ENCODE results near the gene CASZ1.

CASZ1 gene

DNA sequence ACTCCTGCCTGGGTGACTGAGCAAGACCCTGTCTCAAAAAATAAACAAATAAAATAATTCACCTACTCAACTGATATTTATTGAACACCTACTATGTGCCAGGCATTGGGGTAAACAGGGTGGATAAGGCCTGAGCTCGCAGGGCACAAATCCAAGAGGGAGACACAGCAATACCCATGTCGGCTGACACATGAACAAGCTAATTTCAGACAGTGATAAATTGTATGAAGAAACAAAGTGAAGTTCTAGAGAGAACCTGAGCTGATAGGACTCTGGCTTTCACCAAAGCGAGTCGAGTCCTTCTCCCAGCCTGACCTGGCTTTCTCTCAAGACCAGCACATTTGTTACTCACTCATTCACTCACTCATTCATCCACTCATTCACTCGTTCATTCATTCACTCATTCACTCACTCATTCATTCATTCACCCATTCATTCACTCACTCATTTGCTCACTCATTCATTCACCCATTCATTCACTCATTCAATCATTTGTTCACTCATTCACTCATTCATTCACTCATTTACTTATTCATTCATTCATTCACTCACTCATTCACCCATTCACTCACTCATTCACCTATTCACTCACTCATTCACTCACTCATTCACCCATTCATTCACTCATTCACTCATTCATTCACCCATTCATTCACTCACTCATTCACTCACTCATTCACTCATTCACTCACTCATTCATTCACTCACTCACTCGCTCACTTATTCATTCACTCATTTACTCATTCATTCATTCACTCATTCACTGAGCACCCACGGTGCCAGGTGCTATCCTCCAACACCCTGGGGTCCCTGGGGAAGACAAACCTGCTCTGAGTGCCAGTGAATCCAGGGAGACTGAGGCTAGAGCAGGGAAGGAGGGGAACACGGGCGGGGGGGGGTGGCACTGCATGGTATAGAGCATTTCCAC is 37.4 kb upstream of the CASZ1 start:
- H3K4me1 ChIP-seq (ENCODE audit: control insufficient read depth in 5 of 5, insufficient read depth in 5 of 5, low read length in 5 of 5): no peaks in the 10 kb centered on the region
- no peak overlapping the region for H3K27ac ChIP-seq (ENCODE audit: low read depth, low read length)
- no peaks in the 10 kb centered on the region for H3K36me3 ChIP-seq (ENCODE audit: control insufficient read depth in 5 of 5, insufficient read depth in 5 of 5, low read length in 5 of 5)
- H3K9ac ChIP-seq (ENCODE audit: low read length in 5 of 5): no peak overlapping the region
- no peaks in the 10 kb centered on the region for H3K9me3 ChIP-seq (ENCODE audit: control insufficient read depth in 5 of 5, low read length in 5 of 5)
- H3K27me3 ChIP-seq (ENCODE audit: control insufficient read depth in 5 of 5, insufficient read depth in 4 of 5, low read length in 5 of 5): peaks cover 15 to 61% (median 48%) of the 10 kb centered on the region in 5 donors
- H3K4me3 ChIP-seq (ENCODE audit: low read depth in 1 of 5, low read length in 5 of 5): no peak overlapping the region

- no peaks in the 10 kb centered on the region for H3K9me3 ChIP-seq (ENCODE audit: control insufficient read depth in 5 of 5, low read length in 5 of 5)
- peaks cover 12 to 59% (median 42%) of the 10 kb centered on the region in 5 donors for H3K27me3 ChIP-seq (ENCODE audit: control insufficient read depth in 5 of 5, insufficient read depth in 4 of 5, low read length in 5 of 5)
- no peak overlapping the region for H3K27ac ChIP-seq (ENCODE audit: low read depth, low read length)
- no peak overlapping the region for H3K9ac ChIP-seq (ENCODE audit: low read length in 5 of 5)
- no peak overlapping the region for H3K4me3 ChIP-seq (ENCODE audit: low read depth in 1 of 5, low read length in 5 of 5)
- no peaks in the 10 kb centered on the region for H3K36me3 ChIP-seq (ENCODE audit: control insufficient read depth in 5 of 5, insufficient read depth in 5 of 5, low read length in 5 of 5)
- no peaks in the 10 kb centered on the region for H3K4me1 ChIP-seq (ENCODE audit: control insufficient read depth in 5 of 5, insufficient read depth in 5 of 5, low read length in 5 of 5)
Measured at GRCh38 chr1:10832703-10833102, 36.3 kb upstream of the CASZ1 start.

DNA sequence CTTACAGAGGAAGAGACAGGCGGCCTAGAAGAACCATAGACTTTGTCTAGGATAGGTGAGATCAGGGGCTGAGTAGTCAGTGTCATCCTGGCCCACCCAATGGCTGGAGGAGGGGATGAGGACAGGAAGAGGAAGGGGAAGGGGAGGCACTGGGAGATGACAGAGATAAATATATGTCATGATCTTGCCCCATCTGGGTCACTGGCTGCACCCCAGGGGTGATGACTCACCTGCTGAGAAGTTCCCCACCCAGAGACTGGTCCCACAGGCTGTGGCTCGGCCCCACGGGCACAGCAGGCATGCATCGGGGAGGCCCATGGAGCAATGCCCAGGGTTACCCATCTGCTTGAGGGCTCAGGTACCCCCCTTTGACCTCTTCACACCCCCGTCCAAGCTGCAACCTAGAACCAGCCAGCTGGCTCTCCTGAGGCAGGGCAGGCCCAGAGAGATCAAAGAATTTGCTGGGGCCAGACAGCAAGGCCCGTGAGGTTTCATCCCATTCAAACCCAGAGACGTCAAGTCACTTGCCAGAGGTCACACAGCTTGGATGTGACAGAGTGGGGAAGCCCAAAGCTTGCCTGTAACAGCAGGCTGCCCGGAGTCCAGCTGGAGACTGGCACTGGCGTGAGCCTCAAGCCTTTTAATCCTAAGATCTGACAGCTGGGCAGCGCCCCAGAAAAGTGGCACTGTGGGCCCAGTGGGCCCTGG is 34.7 kb upstream of the CASZ1 start:
- H3K27me3 ChIP-seq (ENCODE audit: control insufficient read depth in 5 of 5, insufficient read depth in 4 of 5, low read length in 5 of 5): peaks cover 16 to 58% (median 42%) of the 10 kb centered on the region in 5 donors
- H3K36me3 ChIP-seq (ENCODE audit: control insufficient read depth in 5 of 5, insufficient read depth in 5 of 5, low read length in 5 of 5): no peaks in the 10 kb centered on the region
- H3K4me3 ChIP-seq (ENCODE audit: low read depth in 1 of 5, low read length in 5 of 5): no peak overlapping the region
- H3K9me3 ChIP-seq (ENCODE audit: control insufficient read depth in 5 of 5, low read length in 5 of 5): no peaks in the 10 kb centered on the region
- no peak overlapping the region for H3K9ac ChIP-seq (ENCODE audit: low read length in 5 of 5)
- no peaks in the 10 kb centered on the region for H3K4me1 ChIP-seq (ENCODE audit: control insufficient read depth in 5 of 5, insufficient read depth in 5 of 5, low read length in 5 of 5)
- H3K27ac ChIP-seq (ENCODE audit: low read depth, low read length): no peak overlapping the region

- Histone ChIP-seq H3K4me1 (ENCODE audit: control insufficient read depth in 5 of 5, insufficient read depth in 5 of 5, low read length in 5 of 5) (no peaks in the 10 kb centered on the region), H3K9me3 (ENCODE audit: control insufficient read depth in 5 of 5, low read length in 5 of 5) (no peaks in the 10 kb centered on the region), H3K36me3 (ENCODE audit: control insufficient read depth in 5 of 5, insufficient read depth in 5 of 5, low read length in 5 of 5) (no peaks in the 10 kb centered on the region), H3K9ac (ENCODE audit: low read length in 5 of 5) (no peak overlapping the region), H3K27me3 (ENCODE audit: control insufficient read depth in 5 of 5, insufficient read depth in 4 of 5, low read length in 5 of 5) (peaks cover 13 to 57% (median 39%) of the 10 kb centered on the region in 5 donors), H3K4me3 (ENCODE audit: low read depth in 1 of 5, low read length in 5 of 5) (no peak overlapping the region), H3K27ac (ENCODE audit: low read depth, low read length) (no peak overlapping the region)
Measured at GRCh38 chr1:10829965-10830515, 33.6 kb upstream of the CASZ1 start.

DNA sequence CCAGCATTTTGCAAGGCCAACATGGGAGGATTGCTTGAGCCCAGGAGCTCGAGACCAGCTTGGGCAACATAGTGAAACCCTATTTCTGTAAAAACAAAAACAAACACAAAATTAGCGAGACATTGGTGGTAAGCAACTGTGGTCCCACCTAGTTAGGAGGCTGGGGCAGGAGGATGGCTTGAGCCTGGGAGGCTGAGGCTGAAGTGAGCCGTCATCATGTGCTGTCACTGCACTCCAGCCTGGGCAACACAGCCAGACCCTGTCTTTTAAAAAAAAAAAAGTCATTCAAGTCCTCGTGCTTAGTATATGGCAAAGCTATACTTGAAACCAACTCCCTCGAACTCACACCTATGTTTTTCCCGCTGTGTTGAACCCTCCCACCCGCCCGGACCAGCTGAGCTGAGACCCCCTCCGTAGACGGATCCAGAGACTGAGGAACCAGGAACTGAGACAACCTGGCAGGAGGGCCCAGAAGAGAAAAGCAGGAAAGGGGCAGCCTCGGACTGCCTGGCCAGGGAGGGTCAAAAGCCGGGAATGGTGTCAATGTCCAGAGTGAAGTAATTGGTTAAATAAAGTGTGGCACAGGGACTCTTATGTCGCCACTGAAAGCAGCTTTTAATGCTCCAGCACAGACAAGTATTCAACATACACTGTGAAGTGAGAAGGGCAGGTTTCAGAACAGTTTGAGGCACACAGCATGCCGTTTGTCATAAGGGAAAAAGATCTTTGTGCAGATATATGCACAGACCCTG is 32.8 kb upstream of the CASZ1 start:
- peaks cover 8 to 51% (median 36%) of the 10 kb centered on the region in 5 donors for H3K27me3 ChIP-seq (ENCODE audit: control insufficient read depth in 5 of 5, insufficient read depth in 4 of 5, low read length in 5 of 5)
- H3K4me1 ChIP-seq (ENCODE audit: control insufficient read depth in 5 of 5, insufficient read depth in 5 of 5, low read length in 5 of 5): no peaks in the 10 kb centered on the region
- no peaks in the 10 kb centered on the region for H3K9me3 ChIP-seq (ENCODE audit: control insufficient read depth in 5 of 5, low read length in 5 of 5)
- H3K9ac ChIP-seq (ENCODE audit: low read length in 5 of 5): no peak overlapping the region
- no peaks in the 10 kb centered on the region for H3K36me3 ChIP-seq (ENCODE audit: control insufficient read depth in 5 of 5, insufficient read depth in 5 of 5, low read length in 5 of 5)
- no peak overlapping the region for H3K27ac ChIP-seq (ENCODE audit: low read depth, low read length)
- H3K4me3 ChIP-seq (ENCODE audit: low read depth in 1 of 5, low read length in 5 of 5): no peak overlapping the region

DNA sequence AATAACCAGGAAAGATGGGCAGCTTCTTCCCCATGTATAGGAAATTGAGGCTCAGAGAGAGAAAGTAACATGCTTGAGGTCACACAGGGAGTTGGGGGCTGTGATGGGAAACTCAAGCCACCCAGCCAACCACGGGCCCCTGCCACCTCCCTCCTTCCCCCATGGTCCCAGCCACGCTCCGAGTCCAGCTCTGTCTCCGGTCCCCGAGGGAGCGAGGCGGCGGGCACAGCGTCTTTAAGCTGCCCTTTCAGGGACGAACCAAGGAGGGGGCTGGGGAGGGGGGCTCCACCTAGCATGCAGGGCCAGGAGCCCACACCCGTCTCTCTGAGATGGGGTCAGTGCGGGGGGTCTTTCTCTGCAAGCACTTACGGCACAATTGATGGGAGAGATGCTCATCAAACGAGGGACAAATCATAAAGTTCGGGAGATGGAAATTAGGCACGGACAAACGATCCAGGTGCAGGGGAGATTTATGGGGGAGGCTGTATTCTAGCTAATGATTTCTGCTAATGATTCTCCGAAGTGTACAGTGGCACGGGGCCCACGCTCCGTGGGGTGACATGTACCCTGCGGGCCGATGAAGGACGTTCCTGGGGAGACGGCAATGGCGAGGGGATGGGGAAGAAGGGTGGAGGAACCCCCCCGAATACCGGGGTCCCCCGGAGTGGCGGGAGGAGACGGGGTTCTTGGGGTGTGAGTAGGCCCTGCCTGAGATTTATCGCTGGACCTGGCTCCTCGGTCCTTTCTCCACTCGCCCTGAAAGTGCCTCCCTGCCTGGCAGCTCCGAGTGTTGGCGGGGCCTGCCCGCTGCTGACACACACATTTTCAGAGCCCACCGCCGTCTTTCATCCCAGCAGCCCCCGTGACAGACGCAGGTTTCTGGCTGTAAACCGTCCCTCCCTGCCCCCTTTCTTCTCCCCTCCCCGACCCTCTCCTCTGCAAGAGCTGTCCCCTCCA is 31.2 kb upstream of the CASZ1 start:
- Histone ChIP-seq H3K27ac (ENCODE audit: low read depth, low read length) (no peak overlapping the region), H3K27me3 (ENCODE audit: control insufficient read depth in 5 of 5, insufficient read depth in 4 of 5, low read length in 5 of 5) (peaks cover 10 to 56% (median 40%) of the 10 kb centered on the region in 5 donors), H3K4me1 (ENCODE audit: control insufficient read depth in 5 of 5, insufficient read depth in 5 of 5, low read length in 5 of 5) (no peaks in the 10 kb centered on the region), H3K9ac (ENCODE audit: low read length in 5 of 5) (no peak overlapping the region), H3K36me3 (ENCODE audit: control insufficient read depth in 5 of 5, insufficient read depth in 5 of 5, low read length in 5 of 5) (no peaks in the 10 kb centered on the region), H3K9me3 (ENCODE audit: control insufficient read depth in 5 of 5, low read length in 5 of 5) (no peaks in the 10 kb centered on the region), H3K4me3 (ENCODE audit: low read depth in 1 of 5, low read length in 5 of 5) (no peak overlapping the region)

DNA sequence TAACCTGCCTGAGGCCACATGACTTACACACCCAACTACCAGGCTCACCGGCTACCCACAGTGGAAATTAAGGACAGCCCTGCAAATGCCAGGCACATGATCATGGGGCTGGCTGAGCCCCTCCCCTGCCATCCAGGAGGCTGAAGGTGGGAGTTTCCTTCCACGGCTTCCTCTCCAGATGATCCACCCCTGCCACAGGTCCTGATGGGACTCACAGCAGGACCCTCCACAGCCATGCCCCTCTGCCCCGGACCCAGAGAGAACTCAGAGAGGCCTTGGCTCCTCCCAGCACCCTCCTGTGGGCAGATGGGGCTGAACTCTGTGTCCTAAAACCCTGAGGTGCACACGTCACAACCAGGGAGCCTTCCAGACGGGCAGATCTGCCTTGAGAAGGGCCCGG is 29.1 kb upstream of the CASZ1 start:
- no peak overlapping the region for H3K27ac ChIP-seq (ENCODE audit: low read depth, low read length)
- no peak overlapping the region for H3K4me3 ChIP-seq (ENCODE audit: low read depth in 1 of 5, low read length in 5 of 5)
- no peaks in the 10 kb centered on the region for H3K36me3 ChIP-seq (ENCODE audit: control insufficient read depth in 5 of 5, insufficient read depth in 5 of 5, low read length in 5 of 5)
- H3K27me3 ChIP-seq (ENCODE audit: control insufficient read depth in 5 of 5, insufficient read depth in 4 of 5, low read length in 5 of 5): peaks cover 15 to 47% (median 31%) of the 10 kb centered on the region in 5 donors
- no peak overlapping the region for H3K9ac ChIP-seq (ENCODE audit: low read length in 5 of 5)
- H3K4me1 ChIP-seq (ENCODE audit: control insufficient read depth in 5 of 5, insufficient read depth in 5 of 5, low read length in 5 of 5): peaks cover 0 to 2% (median 0%) of the 10 kb centered on the region in 5 donors
- H3K9me3 ChIP-seq (ENCODE audit: control insufficient read depth in 5 of 5, low read length in 5 of 5): no peaks in the 10 kb centered on the region

DNA sequence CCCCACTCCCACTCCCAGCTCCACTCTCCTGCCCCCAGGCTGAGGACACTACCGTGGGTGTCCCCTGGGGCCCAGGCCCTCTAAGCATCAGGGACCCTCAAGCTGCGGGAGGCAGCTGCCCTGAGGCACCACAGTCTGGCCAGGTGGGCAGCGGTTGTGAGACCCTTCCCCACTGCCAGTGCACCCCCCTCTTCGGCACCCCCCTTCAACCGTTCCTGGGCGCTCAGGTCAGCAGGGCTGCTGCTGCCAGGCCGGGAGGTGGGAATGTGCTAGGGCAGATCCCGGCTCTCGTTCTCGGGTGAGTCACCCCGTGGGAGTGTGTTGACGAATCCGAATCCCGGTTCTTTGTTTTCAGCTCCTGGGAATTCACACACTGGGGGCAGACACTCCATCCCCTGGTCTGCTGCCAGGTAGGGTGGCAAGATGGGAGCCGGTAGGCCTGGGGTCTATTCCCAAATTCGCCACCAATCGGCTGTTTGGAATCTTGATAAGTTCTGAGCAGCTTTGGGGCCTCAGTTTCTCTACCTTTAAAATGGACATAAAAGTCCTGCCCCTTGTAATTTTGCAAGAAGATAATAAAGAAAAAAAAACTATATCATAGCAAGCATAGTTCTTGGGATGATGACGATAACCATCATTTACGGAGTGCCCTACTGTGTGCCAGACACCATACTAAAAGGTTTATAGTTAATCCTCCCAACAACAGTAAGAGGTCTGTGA is 28.5 kb upstream of the CASZ1 start:
- H3K27me3 ChIP-seq (ENCODE audit: control insufficient read depth in 5 of 5, insufficient read depth in 4 of 5, low read length in 5 of 5): peaks cover 15 to 43% (median 28%) of the 10 kb centered on the region in 5 donors
- H3K27ac ChIP-seq (ENCODE audit: low read depth, low read length): no peak overlapping the region
- H3K4me1 ChIP-seq (ENCODE audit: control insufficient read depth in 5 of 5, insufficient read depth in 5 of 5, low read length in 5 of 5): peaks cover 0 to 2% (median 0%) of the 10 kb centered on the region in 5 donors
- no peak overlapping the region for H3K9ac ChIP-seq (ENCODE audit: low read length in 5 of 5)
- H3K9me3 ChIP-seq (ENCODE audit: control insufficient read depth in 5 of 5, low read length in 5 of 5): no peaks in the 10 kb centered on the region
- H3K4me3 ChIP-seq (ENCODE audit: low read depth in 1 of 5, low read length in 5 of 5): no peak overlapping the region
- H3K36me3 ChIP-seq (ENCODE audit: control insufficient read depth in 5 of 5, insufficient read depth in 5 of 5, low read length in 5 of 5): no peaks in the 10 kb centered on the region
